HCT116 (cell line): ENCODE data around the gene IL17REL. TPM values are rescaled to one million over a fixed set of nuclear protein-coding genes. Genes with fewer than 3 reads are reported as not detected.

Source experiments
- ATAC-seq: fragments of 200-7000 bp; cut with Tn5 transposase; 2 replicates; pipeline ENCODE4 v1.9.1; 2020; ENCODE audit warnings: mild to moderate bottlenecking, moderate library complexity
- BruUV-seq: library from RNA; stranded (reverse); fragments of 400-500 nt; replicated peaks from 2 replicates; lab custom pipeline; 2021; lab: Mats Ljungman, UMichigan
- CTCF ChIA-PET: fragments of 300-600 bp; sonication (Branson Sonifier 250); formaldehyde crosslinking; loops from one replicate; lab custom pipeline; 2021; ENCODE audit warnings: antibody characterized with exemption; lab: Charles Lee
- POLR2A ChIA-PET: fragments of 300-600, 350-600 bp; sonication (Branson Sonifier 250); formaldehyde crosslinking; loops from one replicate; lab custom pipeline; 2021; ENCODE audit warnings: antibody characterized with exemption; lab: Charles Lee
- RAD21 ChIA-PET, 2 experiments: fragments of 300-600 bp; sonication (Branson Sonifier 250); formaldehyde crosslinking; loops; one replicate each; lab custom pipeline; 2023; ENCODE audit warnings: low total read pairs in 2 of 2; ENCODE audit not compliant: uncharacterized antibody in 2 of 2, unreplicated experiment in 2 of 2, low non-redundant PET in 1 of 2; lab: Charles Lee
- DNase-seq: peaks from one replicate; pipeline ENCODE4 v3.0.0-alpha.2; 2010; ENCODE audit warnings: low read depth, low spot score
- H2AFZ ChIP-seq: fragments of 200-600 bp; shearing (Covaris generic), sonication (generic); 2 replicates; pipeline ENCODE4 v1.6.1; 2017; ENCODE audit warnings: low read depth, mixed run types, mixed read lengths, antibody characterized with exemption, low read length; ENCODE audit not compliant: poor library complexity, severe bottlenecking
- H3K27ac ChIP-seq: 2 replicates; pipeline ENCODE4 v1.5.1; 2012; ENCODE audit warnings: low read depth, low read length
- H3K27me3 ChIP-seq: fragments of 200-600 bp; sonication (generic); 2 replicates; pipeline ENCODE4 v1.6.1; 2016; ENCODE audit warnings: mixed run types, low read length, mixed read lengths; ENCODE audit not compliant: insufficient read depth
- H3K36me3 ChIP-seq, 2 experiments: fragments of 200-500 bp in 1 of 2; fragments of 200-600 bp in 1 of 2; sonication (Bioruptor generic) in 1 of 2; sonication (generic) in 1 of 2; 2 replicates each; pipeline versions ENCODE4 v1.5.1 to v1.6.1; 2014 to 2016; ENCODE audit warnings: low read length in 2 of 2, inconsistent platforms in 1 of 2, mixed read lengths in 1 of 2, mixed run types in 1 of 2; ENCODE audit not compliant: insufficient read depth in 2 of 2, control insufficient read depth in 1 of 2
- H3K4me1 ChIP-seq, 2 experiments: fragments of 200-600 bp in 1 of 2; sonication (generic) in 1 of 2; 2 replicates each; pipeline versions ENCODE4 v1.5.1 to v1.6.1; 2012 to 2017; ENCODE audit warnings: low read length in 2 of 2, inconsistent platforms in 1 of 2, mild to moderate bottlenecking in 1 of 2, mixed read lengths in 1 of 2, mixed run types in 1 of 2, moderate library complexity in 1 of 2; ENCODE audit not compliant: insufficient read depth in 2 of 2, control insufficient read depth in 1 of 2
- H3K4me2 ChIP-seq: fragments of 200-600 bp; sonication (generic); 2 replicates; pipeline ENCODE4 v1.6.1; 2017; ENCODE audit warnings: mixed run types, low read length, mixed read lengths
- H3K4me3 ChIP-seq, 2 experiments: fragments of 200-600 bp in 1 of 2; sonication (generic) in 1 of 2; replicated peaks in 1 of 2; 2 replicates each; pipeline ENCODE4 v1.5.1; 2011 to 2016; ENCODE audit warnings: low read length in 2 of 2, control low read depth in 1 of 2, low read depth in 1 of 2, mild to moderate bottlenecking in 1 of 2, mixed read lengths in 1 of 2, mixed run types in 1 of 2
- H3K79me2 ChIP-seq: fragments of 200-600 bp; sonication (generic); 2 replicates; pipeline ENCODE4 v1.6.1; 2017; ENCODE audit warnings: mild to moderate bottlenecking, mixed run types, low read length, moderate library complexity, mixed read lengths; ENCODE audit not compliant: insufficient read depth
- H3K9ac ChIP-seq: fragments of 200-600 bp; sonication (generic); 2 replicates; pipeline ENCODE4 v1.6.1; 2016; ENCODE audit warnings: low read length, mixed read lengths
- H3K9me2 ChIP-seq: fragments of 200-600 bp; sonication (generic), shearing (Covaris generic); 2 replicates; pipeline ENCODE4 v1.6.1; 2017; ENCODE audit warnings: mixed run types, mild to moderate bottlenecking, moderate library complexity; ENCODE audit not compliant: insufficient read depth
- H3K9me3 ChIP-seq, 2 experiments: fragments of 200-500 bp in 1 of 2; fragments of 200-600 bp in 1 of 2; sonication (Bioruptor generic) in 1 of 2; sonication (generic) in 1 of 2; 2 replicates each; pipeline ENCODE4 v1.6.1; 2014 to 2017; ENCODE audit warnings: low read length in 2 of 2, mixed read lengths in 2 of 2, inconsistent platforms in 1 of 2, low read depth in 1 of 2, mild to moderate bottlenecking in 1 of 2, mixed run types in 1 of 2, moderate library complexity in 1 of 2; ENCODE audit not compliant: control insufficient read depth in 1 of 2, insufficient read depth in 1 of 2
- H4K20me1 ChIP-seq: fragments of 200-600 bp; sonication (generic), shearing (Covaris generic); 2 replicates; pipeline ENCODE4 v1.6.1; 2017; ENCODE audit warnings: mixed run types, mild to moderate bottlenecking, moderate library complexity; ENCODE audit not compliant: insufficient read depth
- ATF3 ChIP-seq: IDR thresholded peaks from 2 replicates; pipeline ENCODE4 v1.6.1; 2012
- CBX3 ChIP-seq: IDR thresholded peaks from 2 replicates; pipeline ENCODE4 v1.6.1; 2012; ENCODE audit warnings: low read depth
- CEBPB ChIP-seq: IDR thresholded peaks from 2 replicates; pipeline ENCODE4 v1.6.1; 2012; ENCODE audit warnings: low read depth
- ELF1 ChIP-seq: IDR thresholded peaks from 2 replicates; pipeline ENCODE4 v1.6.1; 2012; ENCODE audit warnings: low read depth, borderline replicate concordance
- EZH2 ChIP-seq: fragments of 200-600 bp; sonication (generic); IDR thresholded peaks from 2 replicates; pipeline ENCODE4 v1.6.1; 2017; ENCODE audit warnings: antibody characterized with exemption, mixed run types
- EZH2phosphoT487 ChIP-seq: fragments of 200-600 bp; IDR thresholded peaks from 2 replicates; pipeline ENCODE4 v1.6.1; 2018; ENCODE audit warnings: antibody characterized with exemption, borderline replicate concordance
- JUND ChIP-seq: IDR thresholded peaks from 2 replicates; pipeline ENCODE4 v1.6.1; 2012
- POLR2A ChIP-seq: IDR thresholded peaks from 2 replicates; pipeline ENCODE4 v1.7.0; 2011; ENCODE audit warnings: borderline replicate concordance; ENCODE audit not compliant: insufficient read depth, insufficient read length; ENCODE audit errors: extremely low read depth
- POLR2AphosphoS5 ChIP-seq: IDR thresholded peaks from 2 replicates; pipeline ENCODE4 v1.6.1; 2011; ENCODE audit warnings: mild to moderate bottlenecking, low read depth, low read length, moderate library complexity
- RAD21 ChIP-seq: IDR thresholded peaks from 2 replicates; pipeline ENCODE4 v1.6.1; 2012; ENCODE audit warnings: low read depth, mild to moderate bottlenecking
- SIN3A ChIP-seq: IDR thresholded peaks from 2 replicates; pipeline ENCODE4 v1.6.1; 2012; ENCODE audit warnings: low read depth
- SP1 ChIP-seq: IDR thresholded peaks from 2 replicates; pipeline ENCODE4 v1.6.1; 2012; ENCODE audit warnings: low read depth
- TCF7L2 ChIP-seq: IDR thresholded peaks from 2 replicates; pipeline ENCODE4 v1.7.0; 2011; ENCODE audit warnings: borderline replicate concordance, inconsistent platforms; ENCODE audit not compliant: insufficient read depth, insufficient read length; ENCODE audit errors: extremely low read depth
- YY1 ChIP-seq: IDR thresholded peaks from 2 replicates; pipeline ENCODE4 v1.6.1; 2011; ENCODE audit warnings: low read length, low read depth, moderate library complexity, mild to moderate bottlenecking; ENCODE audit not compliant: insufficient replicate concordance; ENCODE audit errors: extremely low read depth
- ZBTB33 ChIP-seq: IDR thresholded peaks from 2 replicates; pipeline ENCODE4 v1.6.1; 2011; ENCODE audit warnings: mild to moderate bottlenecking, low read length, moderate library complexity; ENCODE audit not compliant: insufficient replicate concordance; ENCODE audit errors: extremely low read depth
- ZFX ChIP-seq: fragments of 450-650 bp; IDR thresholded peaks from 2 replicates; pipeline ENCODE4 v1.6.1; 2017
- ZNF274 ChIP-seq: fragments of 200-500 bp; sonication (Bioruptor generic); IDR thresholded peaks from 2 replicates; pipeline ENCODE4 v1.6.1; 2014; ENCODE audit warnings: mild to moderate bottlenecking, low read depth, low read length, inconsistent platforms
- intact Hi-C: fragments of 100-400 bp; cut with micrococcal nuclease; formaldehyde crosslinking; loops from 2 replicates; pipeline ENCODE4 v1.10.0; 2022
- total RNA-seq: library from RNA; stranded (reverse); gene quantifications from one replicate; pipeline ENCODE4 v1.2.1, GENCODE V29; 2021; ENCODE audit not compliant: unreplicated experiment
- TF ChIP-seq, protein P1 (sequence below): IDR thresholded peaks from 2 replicates; pipeline ENCODE4 v1.6.1; 2012; ENCODE audit warnings: low read depth
- TF ChIP-seq, protein P2 (sequence below), 3 experiments: fragments of 200-600 bp in 1 of 3; sonication (generic) in 1 of 3; IDR thresholded peaks in 2 of 3; conservative IDR thresholded peaks in 1 of 3; 2 replicates each; pipeline ENCODE4 v1.5.1; 2012 to 2017; ENCODE audit warnings: low read depth in 2 of 3, low read length in 2 of 3, antibody characterized with exemption in 1 of 3, borderline replicate concordance in 1 of 3, control low read depth in 1 of 3, mild to moderate bottlenecking in 1 of 3, mixed read lengths in 1 of 3, mixed run types in 1 of 3, moderate library complexity in 1 of 3; ENCODE audit not compliant: insufficient read depth in 1 of 3
- TF ChIP-seq, protein P3 (sequence below): IDR thresholded peaks from 2 replicates; pipeline ENCODE4 v1.6.1; 2012

Gene IL17REL
- total RNA-seq, 1 experiment from 2014 or later, result not detected

GRCh38 chr22:50057278-50058060, 44.9 kb upstream of the IL17REL start:
- no TSS peak for BruUV-seq
- H3K9me3 ChIP-seq, result no peaks in the 10 kb centered on the region

More at GRCh38 chr22:50057278-50058060, 44.9 kb upstream of the IL17REL start:
- Histone ChIP-seq H3K27ac (no peak overlapping the region), H3K4me3 (no peak overlapping the region), H3K4me1 (no peaks in the 10 kb centered on the region), H3K36me3 (no peaks in the 10 kb centered on the region), H4K20me1 (no peaks in the 10 kb centered on the region), H3K9me2 (no peaks in the 10 kb centered on the region), H3K4me2 (no peak overlapping the region), H3K79me2 (no peaks in the 10 kb centered on the region), H2AFZ (no peak overlapping the region), H3K9ac (no peak overlapping the region), H3K27me3 (no peaks in the 10 kb centered on the region)
- ChIA-PET RAD21 (no interaction called here), POLR2A (no interaction called here), CTCF (no interaction called here)
- TF ChIP-seq POLR2AphosphoS5 (no peak), YY1 (no peak), RAD21 (no peak), TCF7L2 (no peak), JUND (no peak), ATF3 (no peak), CBX3 (no peak), EZH2 (no peak), ZBTB33 (no peak), ELF1 (no peak), POLR2A (no peak), CEBPB (no peak), SP1 (no peak), ZFX (no peak), ZNF274 (no peak), SIN3A (no peak), EZH2phosphoT487 (no peak)
- TF ChIP-seq, protein P1, sequence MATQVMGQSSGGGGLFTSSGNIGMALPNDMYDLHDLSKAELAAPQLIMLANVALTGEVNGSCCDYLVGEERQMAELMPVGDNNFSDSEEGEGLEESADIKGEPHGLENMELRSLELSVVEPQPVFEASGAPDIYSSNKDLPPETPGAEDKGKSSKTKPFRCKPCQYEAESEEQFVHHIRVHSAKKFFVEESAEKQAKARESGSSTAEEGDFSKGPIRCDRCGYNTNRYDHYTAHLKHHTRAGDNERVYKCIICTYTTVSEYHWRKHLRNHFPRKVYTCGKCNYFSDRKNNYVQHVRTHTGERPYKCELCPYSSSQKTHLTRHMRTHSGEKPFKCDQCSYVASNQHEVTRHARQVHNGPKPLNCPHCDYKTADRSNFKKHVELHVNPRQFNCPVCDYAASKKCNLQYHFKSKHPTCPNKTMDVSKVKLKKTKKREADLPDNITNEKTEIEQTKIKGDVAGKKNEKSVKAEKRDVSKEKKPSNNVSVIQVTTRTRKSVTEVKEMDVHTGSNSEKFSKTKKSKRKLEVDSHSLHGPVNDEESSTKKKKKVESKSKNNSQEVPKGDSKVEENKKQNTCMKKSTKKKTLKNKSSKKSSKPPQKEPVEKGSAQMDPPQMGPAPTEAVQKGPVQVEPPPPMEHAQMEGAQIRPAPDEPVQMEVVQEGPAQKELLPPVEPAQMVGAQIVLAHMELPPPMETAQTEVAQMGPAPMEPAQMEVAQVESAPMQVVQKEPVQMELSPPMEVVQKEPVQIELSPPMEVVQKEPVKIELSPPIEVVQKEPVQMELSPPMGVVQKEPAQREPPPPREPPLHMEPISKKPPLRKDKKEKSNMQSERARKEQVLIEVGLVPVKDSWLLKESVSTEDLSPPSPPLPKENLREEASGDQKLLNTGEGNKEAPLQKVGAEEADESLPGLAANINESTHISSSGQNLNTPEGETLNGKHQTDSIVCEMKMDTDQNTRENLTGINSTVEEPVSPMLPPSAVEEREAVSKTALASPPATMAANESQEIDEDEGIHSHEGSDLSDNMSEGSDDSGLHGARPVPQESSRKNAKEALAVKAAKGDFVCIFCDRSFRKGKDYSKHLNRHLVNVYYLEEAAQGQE, result no peak
- TF ChIP-seq, protein P2, sequence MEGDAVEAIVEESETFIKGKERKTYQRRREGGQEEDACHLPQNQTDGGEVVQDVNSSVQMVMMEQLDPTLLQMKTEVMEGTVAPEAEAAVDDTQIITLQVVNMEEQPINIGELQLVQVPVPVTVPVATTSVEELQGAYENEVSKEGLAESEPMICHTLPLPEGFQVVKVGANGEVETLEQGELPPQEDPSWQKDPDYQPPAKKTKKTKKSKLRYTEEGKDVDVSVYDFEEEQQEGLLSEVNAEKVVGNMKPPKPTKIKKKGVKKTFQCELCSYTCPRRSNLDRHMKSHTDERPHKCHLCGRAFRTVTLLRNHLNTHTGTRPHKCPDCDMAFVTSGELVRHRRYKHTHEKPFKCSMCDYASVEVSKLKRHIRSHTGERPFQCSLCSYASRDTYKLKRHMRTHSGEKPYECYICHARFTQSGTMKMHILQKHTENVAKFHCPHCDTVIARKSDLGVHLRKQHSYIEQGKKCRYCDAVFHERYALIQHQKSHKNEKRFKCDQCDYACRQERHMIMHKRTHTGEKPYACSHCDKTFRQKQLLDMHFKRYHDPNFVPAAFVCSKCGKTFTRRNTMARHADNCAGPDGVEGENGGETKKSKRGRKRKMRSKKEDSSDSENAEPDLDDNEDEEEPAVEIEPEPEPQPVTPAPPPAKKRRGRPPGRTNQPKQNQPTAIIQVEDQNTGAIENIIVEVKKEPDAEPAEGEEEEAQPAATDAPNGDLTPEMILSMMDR (IDR thresholded peaks at IDR 0.05 in 2 of 3, conservative IDR thresholded peaks at IDR 0.05 in 1 of 3; ENCODE audit: borderline replicate concordance in 1 of 3, insufficient read depth in 1 of 3, low read depth in 2 of 3, low read length in 2 of 3), result no peak
- TF ChIP-seq, protein P3, sequence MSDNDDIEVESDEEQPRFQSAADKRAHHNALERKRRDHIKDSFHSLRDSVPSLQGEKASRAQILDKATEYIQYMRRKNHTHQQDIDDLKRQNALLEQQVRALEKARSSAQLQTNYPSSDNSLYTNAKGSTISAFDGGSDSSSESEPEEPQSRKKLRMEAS, result no peak
- ATAC-seq, result no peak
- no peak for DNase-seq
- intact Hi-C loops, result no loop called here
